ENCODE measurements around the gene ISG20. TPM values are rescaled to one million over a fixed set of nuclear protein-coding genes. Genes with fewer than 3 reads are reported as not detected.

Gene ISG20
- total and polyA plus RNA-seq, 2 donors (not counting 3 experiments of a cell fraction or from before 2014, with no cell fraction given) = 6.4 to 7.5 TPM

DNA sequence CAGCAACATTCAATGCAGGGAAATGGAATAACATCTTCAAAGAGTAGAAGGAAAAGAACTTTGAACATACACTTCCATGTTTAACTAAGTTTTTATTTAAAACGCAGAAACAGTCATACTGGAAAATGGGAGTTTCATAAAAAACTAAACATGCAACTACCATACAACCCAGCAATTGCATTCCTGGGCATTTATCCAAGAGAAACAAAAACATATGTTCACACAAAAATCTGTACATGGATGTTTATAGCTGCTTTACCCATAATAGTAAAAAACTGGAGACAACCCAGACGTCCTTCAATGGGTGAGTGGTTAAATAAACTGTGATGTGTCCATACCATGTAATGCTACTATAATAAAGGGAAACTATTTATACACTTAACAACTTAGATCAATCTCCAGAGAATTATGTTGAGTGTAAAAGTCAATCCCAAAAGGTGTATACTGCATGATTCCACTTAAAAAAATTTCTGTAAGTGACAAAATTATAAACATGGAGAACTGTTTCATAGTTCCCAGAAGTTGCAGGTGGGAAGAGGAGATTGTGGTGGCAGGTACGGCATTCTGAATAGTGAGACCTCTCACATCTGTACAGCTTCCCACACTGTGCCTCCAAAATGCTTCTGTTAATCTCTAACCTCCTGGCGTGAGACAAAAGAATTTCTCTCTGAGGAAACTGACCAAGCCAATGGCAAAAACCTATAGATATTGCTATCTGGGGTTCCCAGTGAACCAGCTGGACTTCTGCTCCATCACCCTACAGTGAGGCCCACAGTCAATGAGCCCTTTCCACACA lies 23.1 kb downstream of the ISG20 start:
- POLR2A ChIA-PET = no interaction called here
- no peak overlapping the region for H2AFZ ChIP-seq (ENCODE audit: low read depth, low read length)
- no peaks in the 10 kb centered on the region for H3K36me3 ChIP-seq (ENCODE audit: control insufficient read depth in 2 of 2, extremely low read depth in 1 of 2, insufficient read depth in 2 of 2, low read length in 2 of 2)
- BruUV-seq (replicated peaks) = no TSS peak
- DNase-seq (ENCODE audit: low read depth, low spot score) = no peak
- no peaks in the 10 kb centered on the region for H3K27me3 ChIP-seq (ENCODE audit: control insufficient read depth in 2 of 2, insufficient read depth in 2 of 2, low read length in 2 of 2)
- H3K4me1 ChIP-seq (ENCODE audit: control insufficient read depth, extremely low read depth, insufficient read depth, low read length) = peaks cover 8% of the 10 kb centered on the region
- no peak for FAIRE-seq
- no peaks in the 10 kb centered on the region for H3K9me3 ChIP-seq (replicated peaks; ENCODE audit: control insufficient read depth, insufficient read depth, low read length)
- H3K4me3 ChIP-seq (replicated peaks in 1 of 3; ENCODE audit: insufficient read depth in 1 of 3, low read depth in 1 of 3, low read length in 3 of 3) = no peak overlapping the region
- TF ChIP-seq CTCF (IDR thresholded peaks at IDR 0.05; ENCODE audit: extremely low read depth in 1 of 2, insufficient read depth in 1 of 2, low read depth in 1 of 2, low read length in 2 of 2) (no peak), EZH2 (IDR thresholded peaks at IDR 0.05; ENCODE audit: borderline replicate concordance, low read depth, low read length, severe bottlenecking) (no peak), POLR2AphosphoS5 (IDR thresholded peaks at IDR 0.05; ENCODE audit: insufficient read depth, low read depth, low read length) (no peak), POLR2A (IDR thresholded peaks at IDR 0.05; ENCODE audit: low read depth, low read length) (no peak), FOS (IDR thresholded peaks at IDR 0.05; ENCODE audit: borderline replicate concordance, insufficient read depth, low read length) (no peak), JUN (IDR thresholded peaks at IDR 0.05; ENCODE audit: borderline replicate concordance, insufficient read depth, insufficient read length, low read depth) (no peak), MAX (IDR thresholded peaks at IDR 0.05; ENCODE audit: insufficient read depth, insufficient read length) (no peak), MYC (IDR thresholded peaks at IDR 0.05; ENCODE audit: low read depth, low read length) (no peak), GATA2 (IDR thresholded peaks at IDR 0.05; ENCODE audit: insufficient read depth, insufficient read length, low read depth, low read length) (no peak)
- intact Hi-C loops (cut with micrococcal nuclease) (no loop called here), dilution Hi-C loops (cut with MboI; ENCODE audit: extremely low pct_ligation_motif_present, low sequenced_read_pairs) (no loop called here)
- no peak overlapping the region for H3K9ac ChIP-seq (replicated peaks; ENCODE audit: extremely low read depth, insufficient read depth, low read length)
- H3K9me1 ChIP-seq (replicated peaks; ENCODE audit: control insufficient read depth, extremely low read depth, insufficient read depth, low read length) = no peaks in the 10 kb centered on the region
- H3K79me2 ChIP-seq (ENCODE audit: control insufficient read depth, insufficient read depth, low read length) = no peaks in the 10 kb centered on the region
- no peak overlapping the region for H3K4me2 ChIP-seq (ENCODE audit: insufficient read depth, low read length)
- H3K27ac ChIP-seq (ENCODE audit: insufficient read depth, low read depth, low read length) = no peak overlapping the region
- H4K20me1 ChIP-seq (replicated peaks; ENCODE audit: control insufficient read depth, extremely low read depth, insufficient read depth, low read length) = no peaks in the 10 kb centered on the region
- CTCF ChIA-PET = interaction anchor here (1.0 kb wide), 1 partner anchor 37 kb away, joined by 3 read pairs; no protein-coding TSS in a partner anchor

All from endothelial cell of umbilical vein (primary cell).